Retinal pigment epithelial cell (primary cell): ENCODE results near the gene ZW10.
"Not testable (repeated sequence)": the region's sequence is repeated elsewhere in the genome, so short reads cannot be mapped to it uniquely, and the experiment has no call there.

ENCODE experiments used
- DNase-seq: peaks from one replicate; pipeline ENCODE4 v3.0.0-alpha.2; 2010; ENCODE audit warnings: low read depth
- H3K4me3 ChIP-seq: 2 replicates; pipeline ENCODE4 v1.5.1; 2011; ENCODE audit warnings: mild to moderate bottlenecking, low read length, control low read depth, moderate library complexity
- CTCF ChIP-seq: conservative IDR thresholded peaks from 2 replicates; pipeline ENCODE4 v1.5.1; 2011; ENCODE audit warnings: low read depth, low read length, control low read depth, inconsistent platforms

ZW10 gene

GRCh38 chr11:113805640-113806039, 32.1 kb upstream of the ZW10 start:
- TF ChIP-seq CTCF = no peak
- H3K4me3 ChIP-seq = no peak overlapping the region
- DNase-seq = no peak

- TF ChIP-seq CTCF = no peak
- no peak for DNase-seq
- H3K4me3 ChIP-seq = no peak overlapping the region
Observed at GRCh38 chr11:113802621-113803020, 29.1 kb upstream of the ZW10 start.

GRCh38 chr11:113796663-113797259, 23.3 kb upstream of the ZW10 start:
- TF ChIP-seq CTCF = peak; percentile 78
- H3K4me3 ChIP-seq = no peak overlapping the region
- no peak for DNase-seq

GRCh38 chr11:113789675-113790320, 16.3 kb upstream of the ZW10 start:
- no peak for DNase-seq
- TF ChIP-seq CTCF = no peak

GRCh38 chr11:113789016-113789415, 15.5 kb upstream of the ZW10 start:
- DNase-seq, H3K4me3 ChIP-seq: not testable (repeated sequence)

More at GRCh38 chr11:113789675-113790320, 16.3 kb upstream of the ZW10 start:
- no peak overlapping the region for H3K4me3 ChIP-seq

GRCh38 chr11:113782134-113782533, 8.6 kb upstream of the ZW10 start:
- no peak for DNase-seq
- no peak overlapping the region for H3K4me3 ChIP-seq
- TF ChIP-seq CTCF = no peak

GRCh38 chr11:113781682-113782081, 8.2 kb upstream of the ZW10 start:
- no peak for DNase-seq
- TF ChIP-seq CTCF = no peak
- no peak overlapping the region for H3K4me3 ChIP-seq
